GM18505 (cell line): ENCODE results near the gene MYOF.
"Not testable (repeated sequence)": the region's sequence is repeated elsewhere in the genome, so short reads cannot be mapped to it uniquely, and the experiment has no call there.

Experiments used
- ATAC-seq: cut with Tn5 transposase; IDR thresholded peaks from one replicate; pipeline ENCODE4 v1.9.1; 2021; ENCODE audit not compliant: unreplicated experiment
- POLR2A ChIP-seq: IDR thresholded peaks from 4 replicates; pipeline ENCODE4 v1.6.1; 2011; ENCODE audit warnings: borderline replicate concordance; ENCODE audit not compliant: insufficient read depth, insufficient read length; ENCODE audit errors: extremely low read depth

The MYOF gene

DNA sequence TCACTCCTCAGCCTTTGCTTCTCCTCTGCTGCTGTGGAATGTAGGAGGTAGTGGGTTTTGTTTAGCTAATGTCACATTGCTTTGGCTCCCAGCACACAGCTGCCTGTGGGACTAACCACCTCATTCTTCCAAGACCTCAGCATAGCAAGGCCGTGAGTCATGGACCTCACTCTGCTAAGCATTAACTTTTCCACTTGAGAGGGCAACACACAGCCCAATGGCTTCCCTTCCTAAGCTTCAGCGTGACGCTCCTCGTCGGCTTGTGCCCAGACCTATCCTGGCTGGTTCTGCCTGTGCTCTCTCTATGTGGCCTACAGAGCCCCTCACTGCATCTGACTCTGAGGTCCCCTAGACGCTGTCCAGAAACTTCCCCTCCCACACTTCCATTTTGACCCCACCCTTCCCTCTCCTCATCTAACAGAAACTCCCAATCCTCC lies 23.3 kb downstream of the MYOF start:
- no peak for ATAC-seq
- no peak for TF ChIP-seq POLR2A

DNA sequence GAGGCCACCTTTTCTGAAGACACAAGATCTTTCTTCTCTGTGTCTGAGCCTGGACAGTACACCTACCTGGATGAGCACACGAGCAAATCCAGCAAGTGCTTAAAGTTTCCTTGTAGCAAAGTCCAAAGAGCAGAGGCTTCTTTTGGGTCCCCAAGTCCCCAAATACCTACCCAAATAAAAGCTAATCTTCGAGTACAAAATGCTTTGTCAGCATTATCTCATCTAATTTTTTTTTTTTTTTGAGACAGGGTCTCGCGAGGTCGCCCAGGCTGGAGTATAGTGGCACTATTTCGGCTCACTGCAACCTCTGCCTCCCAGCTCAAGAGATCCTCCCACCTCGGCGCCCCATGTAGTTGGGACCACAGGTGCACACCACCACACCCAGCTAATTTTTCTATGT lies 24.6 kb downstream of the MYOF start:
- no peak for TF ChIP-seq POLR2A
- no peak for ATAC-seq

DNA sequence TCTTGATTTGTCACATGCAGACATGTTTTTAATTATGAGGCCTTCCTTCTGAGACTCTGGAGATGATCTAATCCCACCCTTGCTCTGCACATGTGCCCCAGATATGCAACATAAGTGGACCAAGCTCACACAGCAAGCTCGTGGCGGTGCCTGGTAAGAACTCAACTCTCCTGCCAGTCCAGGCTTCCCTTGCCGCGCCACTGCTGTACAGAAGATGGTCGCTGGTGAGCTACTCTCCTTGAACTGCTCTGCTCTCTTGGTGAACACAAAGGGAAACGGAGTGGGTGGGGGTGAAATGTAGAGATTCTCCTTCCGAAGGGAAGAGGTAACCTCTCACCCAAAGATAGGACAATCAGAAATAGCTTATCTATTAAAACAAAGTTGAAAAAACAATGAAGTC lies 25.7 kb downstream of the MYOF start:
- TF ChIP-seq POLR2A = no peak
- ATAC-seq = no peak

DNA sequence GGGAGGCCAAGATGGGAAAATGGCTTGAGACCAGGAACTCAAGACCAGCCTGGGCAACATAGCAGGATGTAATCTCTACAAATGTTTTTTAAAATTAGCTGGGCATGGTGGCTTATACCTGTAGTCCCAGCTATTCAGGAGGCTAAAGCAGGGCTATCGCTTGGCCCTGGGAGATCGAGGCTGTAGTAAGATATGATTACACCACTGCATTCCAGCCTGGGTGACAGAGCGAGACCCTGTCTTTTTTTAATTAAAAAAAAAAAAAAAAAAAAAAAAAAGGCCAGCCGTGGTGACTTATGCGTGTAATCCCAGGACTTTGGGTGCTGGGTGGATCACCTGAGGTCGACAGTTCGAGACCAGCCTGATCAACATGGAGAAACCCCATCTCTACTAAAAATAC lies 27.4 kb downstream of the MYOF start:
- no peak for ATAC-seq
- no peak for TF ChIP-seq POLR2A

DNA sequence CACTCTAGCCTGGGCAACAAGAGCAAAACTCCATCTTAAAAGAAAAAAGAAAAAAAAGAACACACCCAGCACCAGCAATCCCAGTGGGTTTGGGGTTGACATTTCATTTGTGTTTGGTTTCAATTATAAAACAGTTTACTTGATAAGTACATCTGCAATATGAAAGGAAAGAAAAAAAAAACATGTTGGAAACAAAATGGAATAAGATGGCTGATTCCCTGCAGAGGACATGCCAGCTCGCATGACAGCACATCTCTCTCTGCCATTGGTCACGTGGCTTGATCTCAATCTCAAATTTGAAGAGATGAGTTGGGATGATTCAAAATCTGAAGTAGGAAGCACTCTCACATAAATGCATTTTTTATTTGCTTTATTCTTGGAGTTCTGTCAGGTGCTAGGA lies 28.0 kb downstream of the MYOF start:
- ATAC-seq = no peak
- no peak for TF ChIP-seq POLR2A

DNA sequence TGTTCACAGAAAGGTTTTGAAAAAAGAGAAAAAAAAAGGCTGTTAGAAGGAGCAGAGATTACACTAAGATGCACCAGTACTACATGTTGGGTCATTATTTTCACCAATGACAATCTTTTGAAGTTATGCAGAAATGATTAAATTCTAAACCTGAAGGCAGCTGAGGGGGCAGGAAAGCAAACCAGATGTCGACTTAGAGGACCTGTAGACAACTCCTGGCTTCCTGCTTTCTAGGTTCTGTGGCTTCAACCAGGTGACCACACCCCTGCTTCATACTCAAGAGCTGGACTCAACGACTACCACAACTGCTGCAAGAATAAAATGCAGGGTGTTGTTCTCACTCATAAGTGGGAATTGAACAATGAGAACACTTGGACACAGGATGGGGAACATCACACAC lies 30.0 kb downstream of the MYOF start:
- no peak for ATAC-seq
- TF ChIP-seq POLR2A = no peak

DNA sequence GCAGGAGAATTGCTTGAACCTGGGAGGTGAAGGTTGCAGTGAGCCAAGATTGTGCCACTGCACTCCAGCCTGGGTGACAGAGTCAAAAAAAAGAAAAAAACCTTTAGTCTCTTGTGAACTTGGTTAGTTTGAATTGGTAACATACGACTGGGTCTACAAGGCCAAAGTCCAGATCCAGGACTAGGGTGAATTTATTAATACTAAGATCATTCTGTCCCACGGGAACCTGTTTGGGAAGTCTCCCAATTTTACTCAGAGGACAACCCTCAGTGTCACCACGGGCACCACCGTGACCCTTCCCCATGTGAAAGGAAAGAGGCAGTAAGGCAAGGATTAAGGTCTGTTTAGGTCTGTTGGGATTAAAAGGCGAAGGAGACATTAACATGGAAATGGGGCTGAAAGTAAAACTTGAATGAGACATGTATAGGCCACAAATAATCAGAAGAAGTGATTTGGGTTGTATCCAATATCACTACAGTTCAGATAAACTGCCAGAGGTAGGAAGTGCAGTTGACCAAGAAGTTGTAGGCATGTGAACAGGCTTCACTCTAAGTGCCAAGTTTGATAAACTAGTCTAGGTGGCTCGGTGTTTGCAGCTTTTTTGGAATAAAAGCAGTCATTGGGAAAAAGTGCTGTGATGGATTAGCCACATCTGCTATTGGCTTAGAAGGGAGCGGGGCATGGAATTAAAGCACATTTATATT lies 30.7 kb downstream of the MYOF start:
- ATAC-seq = no peak
- no peak for TF ChIP-seq POLR2A

DNA sequence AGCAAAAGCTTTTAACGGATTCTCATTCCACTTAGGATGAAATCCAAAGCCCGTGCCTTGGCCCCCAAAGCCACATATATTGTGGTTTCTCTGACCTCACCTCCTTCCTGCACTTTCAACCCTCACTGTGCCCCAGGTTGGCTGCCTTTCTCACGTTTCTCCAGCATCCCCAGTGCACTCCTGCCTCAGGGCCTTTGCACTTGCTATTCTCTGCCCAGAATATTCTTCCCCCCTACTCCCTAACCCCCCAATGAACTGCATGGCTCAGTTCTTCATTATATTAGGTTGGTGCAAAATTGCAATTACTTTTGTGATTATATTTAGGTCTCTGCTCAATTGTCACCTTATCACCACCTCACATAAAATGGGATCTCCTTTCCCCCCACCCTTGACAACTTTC lies 34.2 kb downstream of the MYOF start:
- no peak for TF ChIP-seq POLR2A
- ATAC-seq = no peak

DNA sequence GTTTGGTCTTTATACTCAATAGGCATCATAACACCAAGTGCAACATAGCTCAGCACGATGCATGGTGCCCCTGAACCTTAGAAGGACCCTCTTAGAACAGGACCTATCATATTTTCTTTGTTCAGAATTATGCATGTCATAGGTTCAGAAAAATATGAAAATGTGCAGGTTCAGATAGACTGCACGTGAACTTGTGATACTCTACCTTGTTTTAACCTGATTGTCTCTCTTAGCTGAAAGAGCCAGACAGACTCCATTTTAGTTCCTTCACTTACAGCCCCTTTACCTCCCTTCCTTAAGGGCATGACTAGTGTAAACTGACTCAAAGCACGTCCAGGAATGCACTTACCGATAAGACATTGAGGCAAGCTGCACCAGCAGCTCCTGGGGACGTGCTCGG lies 35.1 kb downstream of the MYOF start:
- ATAC-seq = no peak
- TF ChIP-seq POLR2A = no peak

DNA sequence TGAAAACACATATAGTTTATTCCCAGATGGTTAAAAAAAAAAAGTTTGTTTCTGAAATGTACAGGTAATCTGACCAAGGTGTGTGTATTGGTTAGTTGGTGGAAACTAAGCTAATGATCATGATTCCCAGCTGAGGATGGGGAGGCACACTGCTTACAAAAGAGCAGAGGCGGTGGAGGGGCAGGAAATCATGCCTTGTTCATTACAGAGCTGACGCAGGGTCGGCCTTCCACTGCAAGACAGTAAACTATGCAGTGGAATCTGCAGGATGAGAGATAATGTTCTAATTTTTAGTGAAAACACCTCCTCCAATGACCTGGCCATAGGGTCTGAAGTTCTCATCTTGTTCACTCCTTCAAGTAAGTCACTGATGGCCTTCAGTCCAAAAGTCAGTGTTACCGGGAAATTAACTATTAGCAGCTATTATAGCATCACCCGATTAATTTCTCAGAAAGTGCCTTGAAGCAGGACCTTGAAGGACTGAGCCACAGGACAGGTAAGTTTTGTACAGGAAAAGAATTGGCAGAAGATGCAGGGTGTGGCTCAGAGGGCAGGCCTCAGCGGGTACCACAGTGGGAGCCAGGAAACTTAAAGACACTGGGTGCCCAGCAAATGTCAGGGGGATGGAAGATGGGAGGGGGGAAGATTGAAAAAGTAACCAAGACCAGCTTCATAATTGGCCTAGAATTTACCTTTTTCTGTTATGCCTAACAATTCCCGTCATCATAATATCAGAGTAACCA lies 36.0 kb downstream of the MYOF start:
- ATAC-seq = no peak
- TF ChIP-seq POLR2A = no peak

DNA sequence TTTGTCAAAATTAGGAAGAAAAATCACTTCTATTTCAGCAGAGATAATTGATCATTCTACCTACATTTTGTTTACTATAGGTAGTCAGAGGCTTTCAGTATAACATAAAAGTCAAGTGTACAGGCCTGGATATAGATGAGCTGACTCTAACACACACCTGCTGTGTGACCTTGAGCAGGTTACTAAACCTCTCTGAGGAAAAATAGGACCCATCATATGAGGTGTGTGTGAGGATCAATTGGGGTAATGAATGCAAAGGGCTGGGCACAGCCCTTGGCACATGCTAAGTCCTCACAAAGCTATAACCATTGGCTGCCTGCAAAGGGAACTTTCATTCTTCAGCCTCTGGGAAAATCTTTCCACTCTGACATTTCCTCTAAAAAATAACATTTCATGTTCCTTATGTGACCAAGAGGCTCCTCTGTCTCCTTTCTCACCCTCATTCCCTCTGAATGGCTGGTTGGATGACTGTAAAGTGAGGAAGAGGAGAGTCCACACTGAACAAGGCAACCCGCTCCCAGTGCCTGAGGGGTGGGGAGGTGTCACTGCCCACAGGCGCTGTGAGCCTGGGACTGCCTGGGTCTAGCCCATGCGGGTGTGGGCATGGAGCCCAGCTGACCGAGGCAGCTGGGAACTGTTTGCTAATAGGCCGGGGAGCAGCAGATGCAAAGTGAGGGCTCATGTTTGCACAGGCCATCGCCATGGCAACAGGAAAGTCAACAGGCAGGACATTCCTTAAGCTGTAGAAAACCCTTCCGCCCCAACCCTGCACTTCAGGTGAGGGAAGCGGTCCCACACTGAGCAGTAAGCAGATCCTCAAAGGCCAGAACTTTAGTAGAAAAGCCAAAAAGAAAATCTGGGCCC lies 36.8 kb downstream of the MYOF start:
- no peak for ATAC-seq
- TF ChIP-seq POLR2A = no peak

DNA sequence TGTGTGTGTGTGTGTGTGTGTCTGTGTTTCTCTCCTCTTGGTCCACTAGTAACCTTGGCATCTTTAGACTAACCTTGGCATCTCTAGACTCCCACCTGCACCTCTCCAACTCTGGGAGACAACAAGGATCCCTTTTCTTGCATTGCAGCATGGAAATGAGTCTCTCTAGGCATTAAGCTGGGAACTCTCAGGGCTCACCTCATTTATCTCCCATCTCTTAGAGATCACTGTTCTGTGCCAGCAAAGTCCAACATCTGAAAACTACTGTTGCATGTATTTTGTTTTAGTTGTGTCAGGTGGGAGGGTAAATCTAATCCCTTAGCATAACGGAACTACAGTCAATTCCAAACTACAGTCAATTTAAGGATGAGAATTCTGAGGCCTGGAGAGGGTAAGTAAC lies 38.7 kb downstream of the MYOF start:
- no peak for ATAC-seq

DNA sequence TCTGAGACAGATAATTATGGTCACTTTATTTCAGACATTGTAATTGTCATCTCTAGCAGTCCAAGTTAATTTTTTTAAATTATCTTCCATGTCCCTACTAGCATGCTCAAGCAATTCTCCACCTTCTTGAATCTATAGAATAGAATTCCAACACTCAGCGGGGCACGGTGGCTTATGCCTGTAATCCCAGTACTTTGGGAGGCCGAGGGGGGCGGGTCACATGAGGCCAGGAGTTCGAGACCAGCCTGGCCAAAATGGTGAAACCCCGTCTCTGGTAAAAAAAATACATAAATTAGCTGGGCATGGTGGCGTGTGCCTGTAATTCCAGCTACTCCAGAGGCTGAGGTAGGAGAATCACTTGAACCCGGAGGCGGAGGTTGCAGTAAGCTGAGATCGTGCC lies 39.4 kb downstream of the MYOF start:
- ATAC-seq = not testable (repeated sequence)

More for the DNA sequence above, 38.7 kb downstream of the MYOF start:
- no peak for TF ChIP-seq POLR2A
